NCI-H524 treated with DMSO at 0.1 percent for 48 hours (cell line): ENCODE results near the gene HECW1.
"Not testable (repeated sequence)": the region's sequence is repeated elsewhere in the genome, so short reads cannot be mapped to it uniquely, and the experiment has no call there.

Experiments used
- DNase-seq: peaks from one replicate; lab custom pipeline; 2025; lab: John Stamatoyannopoulos, UW

HECW1 gene

GRCh38 chr7:43537765-43538403, 425.4 kb downstream of the HECW1 start:
- DNase-seq: no peak

GRCh38 chr7:43538404-43538771, 425.9 kb downstream of the HECW1 start:
- no peak for DNase-seq

- DNase-seq: no peak
Measured at GRCh38 chr7:43540471-43540870, 428.0 kb downstream of the HECW1 start.

GRCh38 chr7:43542716-43543115, 430.3 kb downstream of the HECW1 start:
- no peak for DNase-seq

GRCh38 chr7:43546231-43546630, 433.8 kb downstream of the HECW1 start:
- DNase-seq: no peak

GRCh38 chr7:43550427-43550826, 438.0 kb downstream of the HECW1 start:
- no peak for DNase-seq

- DNase-seq: no peak
Measured at GRCh38 chr7:43552122-43552521, 439.7 kb downstream of the HECW1 start.

GRCh38 chr7:43553999-43554398, 441.6 kb downstream of the HECW1 start:
- DNase-seq: no peak

- no peak for DNase-seq
Measured at GRCh38 chr7:43554423-43554822, 442.0 kb downstream of the HECW1 start.

GRCh38 chr7:43557831-43558495, 445.5 kb downstream of the HECW1 start:
- no peak for DNase-seq

GRCh38 chr7:43559171-43559945, 446.9 kb downstream of the HECW1 start:
- DNase-seq: no peak

GRCh38 chr7:43559946-43560335, 447.5 kb downstream of the HECW1 start:
- no peak for DNase-seq

GRCh38 chr7:43560742-43561330, 448.4 kb downstream of the HECW1 start:
- no peak for DNase-seq

- DNase-seq: no peak
Measured at GRCh38 chr7:43562383-43562782, 449.9 kb downstream of the HECW1 start.

- no peak for DNase-seq
Measured at GRCh38 chr7:43565786-43566185, 453.3 kb downstream of the HECW1 start.

- DNase-seq: no peak
Measured at GRCh38 chr7:43568529-43568928, 456.1 kb downstream of the HECW1 start.

GRCh38 chr7:43569424-43569823, 457.0 kb downstream of the HECW1 start:
- DNase-seq: no peak

- no peak for DNase-seq
Measured at GRCh38 chr7:43570688-43571365, 458.4 kb downstream of the HECW1 start.

- DNase-seq: no peak
Measured at GRCh38 chr7:43572516-43573049, 460.1 kb downstream of the HECW1 start.

GRCh38 chr7:43573832-43574231, 461.4 kb downstream of the HECW1 start:
- DNase-seq: not testable (repeated sequence)

GRCh38 chr7:43575506-43575905, 463.1 kb downstream of the HECW1 start:
- DNase-seq: no peak

- DNase-seq: no peak
Measured at GRCh38 chr7:43576241-43576640, 463.8 kb downstream of the HECW1 start.
